GM19238 (cell line): ENCODE measurements around the gene PRKCE.
"Not testable (repeated sequence)": the region's sequence is repeated elsewhere in the genome, so short reads cannot be mapped to it uniquely, and the experiment has no call there.

Experiments
- DNase-seq: peaks from one replicate; pipeline ENCODE4 v3.0.0; 2011; ENCODE audit warnings: low spot score; ENCODE audit not compliant: insufficient read length

PRKCE gene

DNA sequence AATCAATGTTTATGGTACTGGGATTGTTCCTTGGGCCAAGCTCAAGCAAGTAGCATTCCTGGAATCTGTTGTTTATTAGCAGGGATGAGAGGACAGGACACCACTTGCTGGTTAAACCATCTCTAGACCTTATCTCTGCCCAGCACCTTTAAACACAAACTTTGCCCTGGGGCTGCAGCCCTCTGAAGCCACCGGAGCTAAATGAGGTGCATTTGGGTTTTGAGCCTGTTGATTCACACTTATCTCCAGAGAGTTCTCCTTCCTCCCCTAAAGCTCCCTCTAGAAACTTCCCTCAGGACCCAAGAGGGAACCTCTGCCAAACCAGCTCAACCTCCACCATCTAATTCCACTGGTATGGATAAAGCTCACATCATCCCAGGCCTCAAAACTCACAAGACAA is 551.0 kb downstream of the PRKCE start:
- no peak for DNase-seq

DNA sequence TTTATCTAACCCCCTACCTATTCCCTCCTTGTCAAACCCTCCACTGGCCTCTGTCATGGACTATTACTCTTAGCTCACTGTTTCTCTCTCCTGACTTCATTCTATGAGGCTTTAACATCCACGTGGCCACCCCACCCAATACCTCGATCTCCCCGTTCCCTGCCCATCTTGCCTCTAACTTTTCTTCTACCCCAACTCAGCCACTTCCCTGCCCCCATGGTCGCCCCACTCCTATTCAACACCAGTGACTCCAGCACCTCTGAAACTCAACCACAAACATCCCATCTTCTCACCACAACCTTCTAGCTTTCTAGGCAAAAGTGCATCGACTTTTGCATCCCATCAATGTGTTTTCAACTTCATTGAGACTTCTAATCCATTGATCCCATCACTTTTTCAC is 551.5 kb downstream of the PRKCE start:
- DNase-seq: no peak

DNA sequence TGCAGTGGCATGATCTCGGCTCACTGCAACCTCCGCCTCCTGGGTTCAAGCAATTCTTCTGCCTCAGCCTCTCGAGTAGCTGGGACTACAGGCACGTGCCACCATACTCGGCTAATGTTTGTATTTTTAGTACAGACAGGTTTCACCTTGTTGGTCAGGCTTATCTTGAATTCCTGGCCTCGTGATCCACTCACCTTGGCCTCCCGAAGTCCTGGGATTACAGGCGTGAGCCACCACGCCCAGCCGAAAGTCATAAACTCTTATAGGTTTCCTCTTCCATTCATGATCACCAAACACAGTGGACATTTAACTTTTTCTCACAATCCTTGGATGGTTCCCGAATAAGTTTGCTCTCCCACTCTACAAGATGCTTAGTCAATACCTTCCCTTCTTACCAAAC is 552.2 kb downstream of the PRKCE start:
- DNase-seq: not testable (repeated sequence)

DNA sequence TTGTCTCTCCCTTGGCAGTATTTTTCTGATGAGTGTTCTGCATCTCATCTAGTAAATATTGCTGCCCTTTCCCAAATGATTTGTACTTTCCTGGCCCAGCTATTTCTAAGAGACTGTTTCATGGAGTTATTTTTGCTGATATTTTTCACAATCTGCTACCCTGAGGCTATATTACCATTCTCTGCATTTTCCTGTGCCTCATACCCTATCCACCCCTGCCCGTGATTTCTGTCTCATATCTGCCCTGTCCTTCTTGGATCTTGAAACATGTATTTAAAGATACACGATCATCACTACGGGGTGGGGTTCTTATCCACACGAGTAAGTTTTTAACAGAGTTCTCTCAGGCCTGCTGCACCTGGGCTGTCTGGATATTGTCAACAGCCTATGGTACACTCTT is 556.1 kb downstream of the PRKCE start:
- DNase-seq: no peak

DNA sequence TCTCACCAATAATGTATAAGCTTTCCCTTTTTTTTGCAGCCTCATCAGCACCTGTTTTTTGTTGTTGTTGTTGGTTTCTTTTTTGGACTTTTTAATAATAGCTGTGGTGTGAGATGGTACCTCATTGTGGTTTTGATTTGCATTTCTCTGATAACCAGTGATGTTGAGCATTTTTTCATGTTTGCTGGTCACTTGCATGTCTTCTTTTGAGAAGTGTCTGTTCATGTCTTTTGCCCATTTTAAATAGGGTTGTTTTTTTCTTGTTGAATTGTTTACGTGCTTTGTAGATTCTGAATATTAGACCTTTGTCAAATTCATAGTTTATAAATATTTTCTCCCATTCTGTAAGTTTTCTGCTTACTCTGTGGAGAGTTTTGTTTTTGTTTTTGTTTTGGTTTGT is 557.3 kb downstream of the PRKCE start:
- no peak for DNase-seq

DNA sequence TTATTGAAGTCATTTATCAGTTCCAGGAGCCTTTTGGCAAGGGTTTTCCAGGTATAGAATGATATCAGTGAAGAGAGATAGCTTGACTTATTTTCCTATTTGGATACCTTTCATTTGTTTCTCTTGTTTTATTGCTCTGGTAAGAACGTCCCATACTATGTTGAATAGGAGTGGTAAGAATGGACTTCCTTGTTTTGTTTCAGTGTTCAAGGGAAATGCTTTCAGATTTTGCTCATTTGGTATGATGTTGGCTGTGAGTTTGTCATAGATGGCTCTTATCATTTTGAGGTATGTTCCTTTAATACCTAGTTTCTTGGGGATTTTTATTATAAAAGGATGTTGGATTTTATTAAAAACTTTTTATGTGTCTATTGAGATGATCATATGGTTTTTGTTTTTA is 558.6 kb downstream of the PRKCE start:
- no peak for DNase-seq

DNA sequence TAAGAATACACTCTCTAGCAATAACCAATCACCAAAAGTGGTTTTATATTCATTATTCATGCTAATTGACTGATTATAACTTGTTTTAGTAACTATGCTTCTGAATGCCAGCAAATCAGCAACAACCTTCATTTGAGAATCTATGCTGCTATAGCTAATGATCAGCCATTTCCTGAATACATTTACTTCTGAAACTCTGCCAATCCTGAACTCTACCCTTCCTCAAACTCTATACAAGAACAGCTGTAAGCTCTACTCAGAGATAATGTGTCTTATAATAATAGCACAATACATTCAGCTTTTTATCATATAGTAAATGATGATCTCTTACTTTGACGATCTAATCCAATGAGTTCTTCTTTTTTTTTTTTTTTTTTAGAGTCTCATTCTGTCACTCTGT is 560.0 kb downstream of the PRKCE start:
- DNase-seq: no peak

DNA sequence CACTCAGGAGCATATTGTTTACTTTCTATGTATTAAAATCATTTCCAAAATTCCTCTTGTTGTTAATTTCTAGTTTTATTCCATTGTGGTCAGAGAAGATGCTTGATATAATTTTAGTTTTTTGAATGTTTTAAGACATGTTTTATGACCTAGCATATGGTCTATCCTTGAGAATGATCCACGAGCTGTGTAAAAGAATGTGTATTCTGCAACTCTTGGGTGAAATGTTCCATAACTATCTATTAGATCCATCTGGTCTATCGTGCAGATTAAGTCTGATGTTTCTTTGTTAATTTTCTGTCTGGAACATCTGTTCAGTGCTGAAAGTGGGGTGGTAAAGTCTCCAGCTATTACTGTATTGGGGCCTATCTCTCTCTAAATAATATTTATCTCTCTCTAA is 562.4 kb downstream of the PRKCE start:
- DNase-seq: no peak

DNA sequence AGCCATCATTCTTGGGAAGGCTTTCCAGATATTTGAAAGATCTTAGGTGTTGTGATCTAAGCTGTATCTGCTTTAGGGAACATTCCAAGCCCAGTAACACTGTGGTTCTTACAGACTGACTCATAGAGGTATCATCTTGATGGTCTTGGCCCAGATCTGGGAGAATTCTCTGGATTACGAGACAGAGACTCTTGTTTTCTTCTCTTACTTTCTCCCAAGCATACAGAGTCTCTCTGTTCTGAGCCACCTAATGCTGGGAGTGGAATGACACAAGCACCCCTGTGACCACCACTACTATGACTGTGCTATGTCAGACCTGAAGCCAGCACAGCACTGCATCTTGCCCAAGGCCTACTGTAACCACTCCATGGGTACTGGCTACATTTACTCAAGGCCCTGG is 564.7 kb downstream of the PRKCE start:
- DNase-seq: no peak

DNA sequence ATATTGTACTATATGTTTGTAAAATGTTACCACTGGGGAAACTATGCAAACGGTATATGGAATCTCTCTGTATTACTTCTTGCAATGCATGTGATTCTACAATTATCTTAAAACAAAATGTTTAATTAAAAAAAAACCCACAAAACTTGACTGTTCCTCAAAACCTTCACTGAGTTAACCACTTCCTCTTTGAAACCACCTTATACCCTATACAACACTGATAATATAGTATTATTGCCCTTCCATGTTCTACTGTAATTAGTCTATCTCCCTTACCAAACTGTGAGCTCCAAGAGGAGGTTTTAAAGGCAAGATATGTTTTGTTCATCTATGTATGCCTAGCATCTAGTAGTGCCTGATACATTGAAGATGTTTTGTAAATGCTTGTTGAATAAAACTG is 572.0 kb downstream of the PRKCE start:
- not testable (repeated sequence) for DNase-seq

DNA sequence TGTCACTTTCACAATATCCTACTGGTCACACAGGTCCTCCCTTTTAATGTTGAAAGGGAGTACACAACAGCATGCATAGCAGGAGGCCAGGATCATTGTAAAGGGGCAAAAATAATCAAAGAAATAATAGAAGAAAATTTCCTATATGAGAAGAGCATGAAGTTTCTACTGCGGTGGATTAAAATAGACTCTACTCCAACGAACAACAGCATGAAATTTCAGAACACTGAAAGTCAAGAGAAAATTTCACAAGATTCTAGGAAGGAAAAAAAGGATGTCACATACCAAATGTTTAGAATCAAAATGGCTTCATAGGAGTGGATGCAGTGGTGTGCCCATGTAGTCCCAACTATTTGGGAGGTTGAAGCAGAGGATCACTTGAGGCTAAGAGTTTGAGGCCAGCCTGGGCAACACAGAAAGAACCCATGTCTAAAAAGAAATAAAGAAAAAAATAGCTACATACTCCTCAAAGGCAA is 573.7 kb downstream of the PRKCE start:
- no peak for DNase-seq

DNA sequence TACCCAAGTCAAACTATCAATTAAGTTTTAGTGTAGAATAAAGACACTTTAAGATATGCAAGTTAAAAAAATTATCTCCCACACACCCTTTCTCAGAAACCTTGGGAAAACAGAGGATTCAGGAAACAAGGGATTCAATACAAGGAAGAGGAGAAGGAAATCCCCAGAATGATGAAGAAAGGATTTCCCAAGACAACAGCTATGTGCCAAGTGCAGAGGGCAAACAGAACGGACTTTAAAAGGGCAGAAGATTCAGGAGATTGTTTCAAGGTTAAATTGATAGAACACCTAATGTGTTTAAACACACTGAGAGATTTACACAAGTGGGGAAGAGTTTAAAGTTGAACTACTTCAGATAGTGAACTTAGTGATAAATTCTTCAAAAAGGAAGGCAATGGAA is 574.3 kb downstream of the PRKCE start:
- no peak for DNase-seq

DNA sequence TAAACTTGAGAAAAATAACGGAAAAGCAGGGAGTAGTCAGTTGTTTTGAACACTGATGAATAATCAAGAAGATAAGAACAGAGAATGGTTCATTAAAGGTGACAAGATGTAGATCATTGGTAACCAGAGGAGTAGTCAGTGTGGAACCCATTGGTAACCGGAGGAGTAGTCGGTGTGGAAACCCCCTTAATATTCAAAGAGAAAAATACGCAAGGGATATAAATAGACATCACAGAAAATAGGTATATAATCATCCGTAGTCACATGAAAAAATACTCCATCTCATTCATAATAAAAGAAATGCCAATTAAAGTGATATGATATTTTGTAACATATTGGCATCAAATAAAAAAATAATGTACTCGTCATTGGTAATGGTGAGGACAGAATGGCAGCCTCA is 575.1 kb downstream of the PRKCE start:
- no peak for DNase-seq

DNA sequence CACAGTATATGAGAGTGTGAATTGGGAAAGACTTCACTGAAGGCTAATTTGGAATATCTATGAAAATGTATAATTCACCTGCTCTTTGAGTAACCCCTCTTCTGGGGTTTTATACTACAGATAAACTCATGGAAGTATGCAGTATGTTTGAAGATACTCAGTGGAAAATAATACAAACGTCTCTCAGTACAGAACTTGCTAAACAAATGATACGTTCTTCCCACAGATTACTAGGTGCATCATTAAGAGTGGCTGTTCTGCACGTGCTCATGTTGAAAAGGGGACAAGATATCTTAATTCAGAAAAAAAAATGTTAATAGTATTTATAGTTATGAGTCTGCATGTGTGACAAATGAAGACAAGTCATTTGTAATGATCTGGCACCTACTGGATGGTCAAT is 575.5 kb downstream of the PRKCE start:
- no peak for DNase-seq

DNA sequence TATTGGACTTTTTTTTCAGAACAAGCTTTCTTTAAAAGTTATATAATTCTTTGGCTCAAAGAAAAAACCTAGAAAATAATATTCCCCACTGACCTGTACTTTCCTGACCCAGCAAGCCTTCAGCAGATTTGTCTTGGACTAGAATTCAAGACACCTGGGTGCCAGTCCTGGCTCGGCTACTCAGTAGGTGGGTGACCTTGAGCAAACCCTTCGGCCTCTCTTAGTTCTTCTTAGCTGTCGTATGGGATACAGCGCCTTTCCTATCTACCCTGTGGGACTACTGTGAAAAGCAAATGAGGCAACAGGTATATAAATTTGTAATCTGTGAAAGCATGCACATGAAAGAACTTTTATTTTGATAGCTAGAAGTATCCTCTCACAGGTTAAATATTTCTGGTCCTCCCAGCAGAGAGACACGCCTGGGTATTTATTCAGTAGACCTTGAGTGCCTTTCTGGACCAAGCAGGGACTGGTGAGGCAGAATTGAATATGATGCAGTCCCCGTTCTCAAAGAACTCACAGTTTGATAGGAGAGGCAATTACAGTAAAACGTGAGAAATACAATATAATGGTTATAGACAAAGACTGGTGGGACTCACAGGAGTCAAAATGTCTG is 576.3 kb downstream of the PRKCE start:
- DNase-seq: no peak

DNA sequence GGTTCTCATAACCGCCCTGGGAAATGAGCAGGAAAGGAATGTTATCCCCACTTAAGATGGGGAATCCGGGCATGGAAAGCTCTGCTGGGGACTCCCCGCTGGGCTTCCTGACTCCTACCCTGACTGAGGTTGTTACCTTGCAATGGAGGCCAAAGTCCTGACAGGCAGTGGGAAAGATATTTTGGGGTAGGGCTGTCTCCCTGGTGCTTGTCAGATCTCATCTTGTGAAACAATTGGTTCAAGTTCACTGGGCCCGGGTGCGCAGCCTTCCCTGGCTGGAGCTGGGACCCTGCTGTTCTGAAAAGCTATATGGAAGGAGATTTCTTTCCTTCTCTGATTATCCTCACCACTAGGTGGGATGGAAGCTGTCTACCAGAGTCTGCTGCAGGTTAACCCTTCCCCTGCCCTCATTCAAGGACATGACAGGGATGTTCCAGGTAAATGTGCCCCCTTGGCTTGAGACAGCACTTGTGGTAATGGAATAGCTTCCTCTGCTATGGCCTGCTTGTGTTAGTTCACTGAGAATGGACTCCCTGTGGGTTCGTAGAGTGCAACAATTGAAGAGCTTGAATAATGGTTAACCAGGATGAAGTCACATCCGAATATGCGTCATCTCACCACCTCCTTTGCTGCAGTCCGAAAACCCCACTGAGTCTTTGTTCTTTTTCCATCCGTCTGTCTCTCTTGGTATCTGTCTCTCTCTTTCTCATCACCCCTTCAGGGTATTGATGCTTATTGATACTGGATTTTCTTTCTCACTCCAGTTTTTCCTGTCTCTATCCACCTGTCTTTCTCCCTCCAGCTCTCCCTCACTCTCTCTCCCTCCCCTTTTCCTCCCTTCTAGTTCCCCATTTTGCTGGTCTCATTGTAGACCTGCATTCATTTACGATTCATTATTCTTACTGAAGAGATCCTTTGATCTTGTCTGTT is 577.9 kb downstream of the PRKCE start:
- peak; percentile 20 for DNase-seq

DNA sequence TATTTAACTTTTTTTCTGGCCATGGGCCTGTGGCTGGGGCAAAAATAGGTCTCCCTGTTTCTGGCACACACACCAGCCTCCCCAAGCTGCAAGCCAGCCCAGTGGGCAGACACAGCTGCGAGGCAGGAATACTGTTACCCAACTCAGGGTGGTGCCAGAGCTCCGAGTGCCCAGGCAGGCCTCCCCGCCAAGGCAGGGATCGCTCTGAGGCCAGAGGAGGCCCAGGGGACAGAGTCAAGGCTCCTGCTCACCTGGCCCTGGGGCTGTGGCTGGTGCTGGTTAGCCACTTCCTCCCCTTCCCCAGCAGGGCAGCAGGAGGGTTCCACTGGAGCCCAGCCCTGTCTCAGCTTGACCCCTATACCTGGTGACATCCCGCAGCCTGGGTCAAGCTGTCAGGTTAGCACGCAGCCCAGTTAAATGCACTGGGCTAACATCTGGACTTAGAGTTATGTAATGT is 578.7 kb downstream of the PRKCE start:
- DNase-seq: peak; percentile 23

DNA sequence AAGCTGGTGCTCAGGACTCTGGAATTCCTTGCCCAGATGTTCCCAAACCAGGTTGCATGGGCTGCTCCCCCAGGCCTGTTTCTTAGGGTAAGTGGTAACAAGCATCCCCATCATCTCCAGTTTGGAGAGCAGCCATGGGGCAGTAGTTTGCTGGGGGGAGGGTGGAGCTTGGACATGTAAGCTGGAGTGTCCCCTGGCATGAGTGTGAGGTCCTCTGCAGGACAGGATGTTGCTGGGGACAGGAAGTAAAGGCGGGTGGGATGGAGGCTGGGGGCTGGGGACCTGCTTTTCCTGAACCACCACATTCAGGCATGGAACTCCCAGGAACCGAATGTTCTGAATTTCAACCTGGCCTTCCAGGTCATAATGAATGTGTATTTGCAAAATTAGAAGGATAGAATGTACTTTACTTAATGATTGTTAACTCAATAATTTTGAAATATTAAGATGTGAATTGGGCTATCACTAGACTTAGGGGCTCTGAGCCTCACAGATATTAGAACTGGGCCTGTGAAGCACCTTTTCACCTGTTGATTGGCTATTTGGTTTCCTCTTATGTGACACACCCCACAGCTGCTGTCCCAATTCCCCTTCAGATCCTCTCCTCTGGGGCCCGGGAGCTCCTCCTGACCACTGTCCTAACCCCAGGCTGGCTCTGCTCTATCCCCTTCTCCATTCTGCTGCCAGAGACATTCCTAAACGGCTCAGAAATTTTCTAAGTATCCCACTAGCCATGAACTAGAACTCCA is 579.4 kb downstream of the PRKCE start:
- no peak for DNase-seq

DNA sequence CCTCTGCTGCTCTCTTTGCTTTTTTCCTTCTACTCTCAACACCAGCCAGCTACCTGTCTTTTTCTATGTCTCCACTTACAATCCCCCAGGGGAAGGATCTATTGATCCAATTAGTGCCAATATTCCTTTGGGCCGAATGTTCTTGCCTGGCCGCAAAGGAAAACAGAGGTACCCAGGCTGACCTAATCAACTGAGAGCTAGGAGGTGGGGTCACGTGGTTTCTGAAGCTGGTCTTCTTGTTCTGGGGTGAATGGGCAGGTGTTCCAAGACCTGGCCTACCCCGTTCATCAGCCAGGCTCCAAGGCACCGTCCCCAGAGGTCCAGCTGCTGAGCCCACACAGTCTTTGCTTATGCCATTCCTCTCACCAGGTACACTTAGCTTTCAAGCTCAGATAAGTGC is 580.2 kb downstream of the PRKCE start:
- no peak for DNase-seq

DNA sequence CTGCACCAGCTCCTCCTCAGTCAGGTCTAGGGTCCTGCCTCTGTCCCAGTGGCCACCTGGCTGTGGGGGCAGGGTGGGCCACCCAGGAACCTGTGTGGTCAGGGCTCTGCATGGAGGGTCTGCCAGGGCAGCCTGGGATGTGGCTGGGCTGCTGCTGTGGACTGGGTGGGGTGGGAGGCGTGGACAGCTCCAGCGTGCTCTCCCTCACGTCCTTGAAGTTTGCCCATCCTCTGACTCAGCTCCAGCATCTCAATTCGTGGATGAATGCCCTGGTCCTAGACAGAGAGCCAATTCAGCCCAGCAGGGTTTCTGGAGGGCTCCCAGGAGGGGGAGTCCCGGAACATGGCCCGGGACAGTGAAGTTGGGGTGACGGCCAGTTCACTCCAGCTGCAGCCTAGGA is 581.4 kb downstream of the PRKCE start:
- no peak for DNase-seq

DNA sequence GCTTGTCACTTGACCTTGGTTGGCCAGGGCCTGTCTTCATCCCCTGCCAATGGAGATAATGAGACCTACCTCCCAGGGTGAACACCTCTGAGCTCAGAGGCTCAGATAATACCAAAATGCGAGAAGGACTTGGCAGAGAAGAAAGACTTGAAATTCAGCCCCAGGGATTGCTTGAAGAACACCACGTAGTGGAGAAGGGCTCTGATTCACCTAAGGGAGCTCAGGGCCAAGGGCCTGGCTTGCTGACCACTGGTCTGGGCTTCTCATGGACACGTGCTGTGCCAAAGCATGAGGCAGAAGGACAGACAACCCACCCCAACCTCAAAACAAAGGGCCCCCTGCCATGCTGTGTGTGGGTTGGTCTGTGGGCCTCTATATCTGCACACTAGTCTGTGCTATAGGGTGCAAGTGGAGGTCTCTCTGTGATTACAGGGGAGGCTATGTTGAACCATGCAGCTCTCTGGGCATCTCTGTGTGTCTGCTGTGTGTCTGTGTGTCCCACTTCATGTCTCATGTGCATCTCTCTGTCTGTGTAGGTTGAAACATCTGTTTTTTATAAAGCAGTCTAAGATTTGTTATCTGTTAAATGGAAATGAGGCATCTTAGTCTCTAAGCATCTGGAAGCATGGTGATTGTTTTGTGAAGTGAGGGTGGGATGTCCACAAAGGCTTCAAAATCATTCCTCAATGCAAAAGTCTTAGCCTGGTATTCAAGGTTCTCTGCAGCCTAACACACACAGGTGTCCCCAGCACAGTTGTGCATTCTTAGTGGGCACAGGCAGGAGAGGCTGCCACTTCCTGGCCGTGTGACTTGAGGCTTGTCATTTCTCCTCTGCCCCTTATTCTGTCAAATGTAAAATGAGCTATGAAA is 584.8 kb downstream of the PRKCE start:
- DNase-seq: no peak
